DND-41 (cell line): ENCODE measurements around the gene MYO16.

Experiments used
- EZH2 ChIP-seq: IDR thresholded peaks from 3 replicates; pipeline ENCODE4 v1.6.1; 2012; ENCODE audit warnings: borderline replicate concordance, low read depth, mild to moderate bottlenecking, moderate library complexity, low read length, inconsistent platforms; ENCODE audit not compliant: severe bottlenecking
- TF ChIP-seq, protein P1 (sequence below): IDR thresholded peaks from 2 replicates; pipeline ENCODE4 v1.5.1; 2012; ENCODE audit warnings: borderline replicate concordance, low read length, moderate library complexity, mild to moderate bottlenecking; ENCODE audit not compliant: poor library complexity, severe bottlenecking; ENCODE audit errors: extremely low read depth

DNA sequence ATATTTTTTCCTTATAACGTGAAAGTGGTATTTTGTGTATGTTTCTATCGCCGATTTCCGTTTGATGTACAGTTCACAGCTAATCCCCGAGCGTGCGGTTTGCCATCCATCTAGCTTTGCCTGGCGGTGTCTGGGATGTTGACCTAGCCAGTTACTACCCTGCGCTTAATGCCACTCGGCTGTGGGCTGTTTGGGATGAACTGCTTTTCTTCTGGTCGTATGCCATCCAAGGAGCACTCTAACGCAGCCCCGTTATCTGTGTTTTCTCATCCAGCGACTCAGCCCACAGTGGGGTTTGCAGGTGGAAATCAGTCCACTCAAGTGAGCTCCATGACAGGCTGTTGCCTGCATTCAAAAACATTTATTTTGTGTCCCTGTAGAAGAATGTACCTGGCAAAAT lies 512.3 kb downstream of the MYO16 start:
- TF ChIP-seq EZH2, result no peak
- TF ChIP-seq, protein P1, sequence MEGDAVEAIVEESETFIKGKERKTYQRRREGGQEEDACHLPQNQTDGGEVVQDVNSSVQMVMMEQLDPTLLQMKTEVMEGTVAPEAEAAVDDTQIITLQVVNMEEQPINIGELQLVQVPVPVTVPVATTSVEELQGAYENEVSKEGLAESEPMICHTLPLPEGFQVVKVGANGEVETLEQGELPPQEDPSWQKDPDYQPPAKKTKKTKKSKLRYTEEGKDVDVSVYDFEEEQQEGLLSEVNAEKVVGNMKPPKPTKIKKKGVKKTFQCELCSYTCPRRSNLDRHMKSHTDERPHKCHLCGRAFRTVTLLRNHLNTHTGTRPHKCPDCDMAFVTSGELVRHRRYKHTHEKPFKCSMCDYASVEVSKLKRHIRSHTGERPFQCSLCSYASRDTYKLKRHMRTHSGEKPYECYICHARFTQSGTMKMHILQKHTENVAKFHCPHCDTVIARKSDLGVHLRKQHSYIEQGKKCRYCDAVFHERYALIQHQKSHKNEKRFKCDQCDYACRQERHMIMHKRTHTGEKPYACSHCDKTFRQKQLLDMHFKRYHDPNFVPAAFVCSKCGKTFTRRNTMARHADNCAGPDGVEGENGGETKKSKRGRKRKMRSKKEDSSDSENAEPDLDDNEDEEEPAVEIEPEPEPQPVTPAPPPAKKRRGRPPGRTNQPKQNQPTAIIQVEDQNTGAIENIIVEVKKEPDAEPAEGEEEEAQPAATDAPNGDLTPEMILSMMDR, result no peak
